Glutamatergic neuron (in vitro differentiated cells): ENCODE measurements around the gene MTARC1. TPM values are rescaled to one million over a fixed set of nuclear protein-coding genes. Genes with fewer than 3 reads are reported as not detected.

Experiments used
- DNase-seq: peaks from one replicate; pipeline ENCODE4 v3.0.0; 2022
- H3K27ac Mint-ChIP-seq: one replicate; pipeline ENCODE4 v1.8.0; 2020; ENCODE audit warnings: mild to moderate bottlenecking, mixed read lengths, inconsistent platforms; ENCODE audit not compliant: unreplicated experiment
- H3K27me3 Mint-ChIP-seq: one replicate; pipeline ENCODE4 v1.8.0; 2020; ENCODE audit warnings: mild to moderate bottlenecking, moderate library complexity, mixed read lengths, inconsistent platforms; ENCODE audit not compliant: unreplicated experiment
- H3K36me3 Mint-ChIP-seq: one replicate; pipeline ENCODE4 v1.8.0; 2020; ENCODE audit warnings: mild to moderate bottlenecking, mixed read lengths, inconsistent platforms; ENCODE audit not compliant: unreplicated experiment
- H3K4me1 Mint-ChIP-seq: one replicate; pipeline ENCODE4 v1.8.0; 2020; ENCODE audit warnings: mild to moderate bottlenecking, low read depth, mixed read lengths, inconsistent platforms; ENCODE audit not compliant: unreplicated experiment
- H3K4me3 Mint-ChIP-seq: one replicate; pipeline ENCODE4 v1.8.0; 2020; ENCODE audit warnings: mild to moderate bottlenecking, mixed read lengths, inconsistent platforms; ENCODE audit not compliant: unreplicated experiment
- H3K9me3 Mint-ChIP-seq: one replicate; pipeline ENCODE4 v1.8.0; 2020; ENCODE audit warnings: mild to moderate bottlenecking, moderate library complexity, mixed read lengths, inconsistent platforms; ENCODE audit not compliant: unreplicated experiment
- total RNA-seq: library from RNA; stranded (reverse); fragmentation: NEBNext Ultra II Directional; extraction: Animal tissue kit (Norgen Biotek cat#: 25700); gene quantifications from one replicate; pipeline ENCODE4 v1.2.1, GENCODE V29; 2021; ENCODE audit not compliant: unreplicated experiment
- TF ChIP-seq, protein P1 (sequence below): fragments of 200-600 bp; sonication (generic); IDR thresholded peaks from one replicate; pipeline ENCODE4 v1.5.0; 2021; ENCODE audit not compliant: partially characterized antibody, unreplicated experiment

The MTARC1 gene
- total RNA-seq, 1 donor from 2014 or later = 22.0 TPM

DNA sequence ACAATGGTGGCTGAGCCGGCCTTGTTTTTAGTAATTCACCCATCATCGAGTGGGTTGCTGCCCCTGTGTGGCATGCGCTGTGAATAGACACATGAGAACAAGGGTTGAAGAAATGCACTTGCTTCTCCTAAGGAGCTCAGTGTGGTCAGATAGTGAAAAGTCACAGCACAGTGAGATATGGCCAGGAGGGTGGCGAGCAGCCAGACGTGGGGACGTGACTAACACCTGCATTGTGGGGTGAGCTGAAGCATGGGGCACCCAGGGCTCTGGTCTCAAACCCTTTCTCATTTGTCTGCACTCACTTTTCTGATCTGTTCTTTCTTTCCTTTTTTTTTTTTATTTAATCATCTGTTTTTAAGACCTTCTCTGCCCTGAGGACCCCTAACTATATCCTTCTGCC lies 13.5 kb downstream of the MTARC1 start:
- Mint-ChIP-seq H3K4me3 (no peak overlapping the region), H3K4me1 (peaks cover 9% of the 10 kb centered on the region), H3K27me3 (peaks cover 5% of the 10 kb centered on the region), H3K9me3 (no peaks in the 10 kb centered on the region), H3K27ac (no peak overlapping the region), H3K36me3 (no peaks in the 10 kb centered on the region)
- DNase-seq = no peak
- TF ChIP-seq, protein P1, sequence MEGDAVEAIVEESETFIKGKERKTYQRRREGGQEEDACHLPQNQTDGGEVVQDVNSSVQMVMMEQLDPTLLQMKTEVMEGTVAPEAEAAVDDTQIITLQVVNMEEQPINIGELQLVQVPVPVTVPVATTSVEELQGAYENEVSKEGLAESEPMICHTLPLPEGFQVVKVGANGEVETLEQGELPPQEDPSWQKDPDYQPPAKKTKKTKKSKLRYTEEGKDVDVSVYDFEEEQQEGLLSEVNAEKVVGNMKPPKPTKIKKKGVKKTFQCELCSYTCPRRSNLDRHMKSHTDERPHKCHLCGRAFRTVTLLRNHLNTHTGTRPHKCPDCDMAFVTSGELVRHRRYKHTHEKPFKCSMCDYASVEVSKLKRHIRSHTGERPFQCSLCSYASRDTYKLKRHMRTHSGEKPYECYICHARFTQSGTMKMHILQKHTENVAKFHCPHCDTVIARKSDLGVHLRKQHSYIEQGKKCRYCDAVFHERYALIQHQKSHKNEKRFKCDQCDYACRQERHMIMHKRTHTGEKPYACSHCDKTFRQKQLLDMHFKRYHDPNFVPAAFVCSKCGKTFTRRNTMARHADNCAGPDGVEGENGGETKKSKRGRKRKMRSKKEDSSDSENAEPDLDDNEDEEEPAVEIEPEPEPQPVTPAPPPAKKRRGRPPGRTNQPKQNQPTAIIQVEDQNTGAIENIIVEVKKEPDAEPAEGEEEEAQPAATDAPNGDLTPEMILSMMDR = no peak

- Mint-ChIP-seq H3K9me3 (no peaks in the 10 kb centered on the region), H3K27me3 (peaks cover 5% of the 10 kb centered on the region), H3K4me3 (no peak overlapping the region), H3K4me1 (peaks cover 9% of the 10 kb centered on the region), H3K36me3 (no peaks in the 10 kb centered on the region), H3K27ac (no peak overlapping the region)
- DNase-seq = no peak
- TF ChIP-seq, protein P1 = peak; percentile 88
These were observed 16.9 kb downstream of the MTARC1 start for GRCh38 chr1:220803401-220804201.

- Mint-ChIP-seq H3K9me3 (no peaks in the 10 kb centered on the region), H3K4me1 (peaks cover 11% of the 10 kb centered on the region), H3K27ac (no peak overlapping the region)
These were observed 17.5 kb downstream of the MTARC1 start for GRCh38 chr1:220804202-220804586.

DNA sequence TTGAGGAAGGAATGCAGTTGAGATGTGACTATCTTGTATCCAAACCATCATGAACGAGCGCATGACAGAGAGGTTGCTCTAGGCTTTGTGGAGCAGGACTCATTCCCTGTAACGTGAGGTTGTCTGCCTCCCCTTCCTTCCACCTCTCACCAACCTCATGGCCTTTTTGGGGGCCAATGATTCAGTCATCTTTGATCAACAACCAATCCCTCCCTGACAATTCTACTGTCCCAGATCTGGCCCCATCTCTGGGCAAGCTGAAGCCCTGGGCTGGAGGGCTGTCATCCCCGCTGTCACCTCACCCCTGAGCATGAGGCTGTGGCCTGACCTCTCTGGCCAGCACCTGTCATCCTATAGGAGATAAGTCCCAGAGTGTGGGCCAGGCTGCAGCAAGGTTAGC lies 19.7 kb downstream of the MTARC1 start:
- no peaks in the 10 kb centered on the region for H3K9me3 Mint-ChIP-seq
- no peaks in the 10 kb centered on the region for H3K36me3 Mint-ChIP-seq
- no peak overlapping the region for H3K27ac Mint-ChIP-seq
- no peaks in the 10 kb centered on the region for H3K27me3 Mint-ChIP-seq
- TF ChIP-seq, protein P1 = no peak
- H3K4me3 Mint-ChIP-seq = no peak overlapping the region
- no peak for DNase-seq
- peaks cover 17% of the 10 kb centered on the region for H3K4me1 Mint-ChIP-seq

More at GRCh38 chr1:220804202-220804586, 17.5 kb downstream of the MTARC1 start:
- TF ChIP-seq, protein P1 = no peak
- H3K27me3 Mint-ChIP-seq = peaks cover 5% of the 10 kb centered on the region
- DNase-seq = no peak
- H3K4me3 Mint-ChIP-seq = no peak overlapping the region
- H3K36me3 Mint-ChIP-seq = no peaks in the 10 kb centered on the region

GRCh38 chr1:220807726-220808125 lies 21.0 kb downstream of the MTARC1 start:
- H3K27me3 Mint-ChIP-seq = no peaks in the 10 kb centered on the region
- no peak for DNase-seq
- peaks cover 17% of the 10 kb centered on the region for H3K4me1 Mint-ChIP-seq
- H3K4me3 Mint-ChIP-seq = no peak overlapping the region
- H3K36me3 Mint-ChIP-seq = peaks cover 5% of the 10 kb centered on the region
- H3K9me3 Mint-ChIP-seq = peaks cover 5% of the 10 kb centered on the region
- no peak overlapping the region for H3K27ac Mint-ChIP-seq
- TF ChIP-seq, protein P1 = no peak
